Activated CD4-positive, alpha-beta T cell treated with anti-CD3 and anti-CD28 coated beads, Interleukin-2, amount 50 U/mL, for 24 hours (primary cell): ENCODE results near the gene ATE1.
"Not testable (repeated sequence)": the region's sequence is repeated elsewhere in the genome, so short reads cannot be mapped to it uniquely, and the experiment has no call there.

Experiments used
- DNase-seq, 2 donors: peaks; one replicate each; pipeline ENCODE4 v3.0.0-alpha.2; 2020; ENCODE audit warnings: low read depth in 1 of 2, low spot score in 1 of 2

Gene ATE1

DNA sequence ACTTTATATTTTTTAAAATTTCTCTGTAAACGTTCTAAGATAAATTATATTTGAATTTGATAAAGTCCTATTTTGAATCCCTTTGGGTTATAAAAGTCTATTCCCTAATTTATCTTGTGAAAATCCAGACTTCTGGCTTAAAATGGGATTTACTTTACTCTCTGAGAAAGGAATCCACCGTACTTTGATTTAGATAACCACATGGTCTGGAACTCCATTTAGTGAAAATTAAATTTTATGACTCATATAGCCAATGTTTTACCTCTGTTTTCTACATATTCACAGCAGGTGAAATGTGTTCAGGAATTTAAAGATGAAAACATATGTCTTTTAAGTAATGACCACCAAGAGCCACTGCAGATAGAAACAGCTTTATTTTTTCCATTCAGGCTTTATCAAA lies 187.8 kb downstream of the ATE1 start:
- no peak for DNase-seq

DNA sequence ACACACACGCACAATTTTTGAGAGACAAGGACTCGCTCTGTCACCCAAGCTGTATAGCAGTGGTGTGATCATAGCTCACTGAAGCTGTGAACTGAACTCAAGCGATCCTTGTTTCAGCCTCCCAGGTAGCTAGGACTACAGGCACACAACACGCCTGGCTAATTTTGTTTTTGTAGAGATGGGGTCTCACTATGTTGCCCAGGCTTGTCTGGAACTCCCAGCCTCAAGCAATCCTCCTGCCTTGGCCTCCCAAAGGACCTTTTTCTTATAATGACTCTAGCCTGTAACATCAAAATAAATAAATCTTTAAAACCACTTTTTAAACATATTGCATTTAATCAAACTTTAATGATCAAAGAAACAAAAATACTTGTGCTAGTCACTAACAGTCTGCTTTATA lies 188.7 kb downstream of the ATE1 start:
- DNase-seq = no peak

DNA sequence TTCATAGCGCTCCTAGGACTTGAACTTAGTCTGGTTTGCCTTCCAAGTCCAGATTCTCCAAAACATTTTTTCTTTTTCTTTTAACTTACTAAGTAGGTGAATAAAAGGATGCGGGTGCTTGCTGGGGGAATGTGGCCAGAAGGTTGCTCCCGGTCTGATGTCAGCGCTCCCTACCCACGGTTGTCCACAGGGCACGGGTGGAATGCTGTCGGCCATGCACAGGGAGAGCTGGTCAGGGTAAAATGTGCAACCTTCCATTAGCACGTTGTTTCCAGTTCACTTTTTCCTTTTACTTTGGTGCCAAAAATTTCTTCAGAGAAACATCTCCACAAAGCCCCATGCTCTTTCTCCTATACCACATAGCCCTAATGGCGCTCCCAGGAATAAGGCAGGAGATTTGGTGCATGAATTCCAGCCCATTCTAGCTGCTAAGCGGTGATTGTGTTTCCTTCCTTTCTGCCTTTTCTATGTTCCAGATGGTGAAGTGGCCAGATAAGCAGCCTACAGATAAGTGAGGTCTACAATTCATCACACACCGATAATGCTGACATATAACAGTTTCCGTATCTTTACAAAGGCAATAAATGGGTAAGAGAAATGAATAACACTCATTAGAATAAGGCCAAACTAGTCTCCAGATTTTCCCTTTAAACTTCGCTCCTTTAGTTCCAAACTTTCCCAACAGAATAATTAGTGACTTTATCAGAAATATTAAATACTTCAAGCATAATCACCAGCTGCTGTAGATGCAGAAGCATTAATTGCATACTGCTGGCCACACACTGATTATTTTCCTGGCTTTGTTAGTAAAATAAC lies 191.3 kb downstream of the ATE1 start:
- DNase-seq = no peak

DNA sequence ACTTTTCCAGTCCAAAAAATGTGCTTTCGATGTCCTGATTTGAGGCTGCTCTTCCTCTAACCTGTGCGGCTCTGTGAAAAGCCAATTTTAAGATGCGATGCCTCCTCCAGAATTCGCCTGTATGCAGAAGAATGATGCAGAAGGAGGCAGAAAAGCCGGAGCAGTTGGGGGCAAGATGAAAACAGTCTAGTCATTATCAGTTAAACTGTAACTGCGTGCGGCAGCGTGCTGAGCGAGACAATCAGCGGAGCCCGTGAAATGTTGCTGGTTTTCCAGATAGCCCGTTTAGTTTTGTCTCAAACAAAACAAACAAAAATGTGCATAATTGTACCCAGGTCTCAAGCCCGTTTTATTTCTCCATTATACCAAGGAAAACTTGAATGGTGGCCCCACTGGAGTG lies 192.6 kb downstream of the ATE1 start:
- DNase-seq = no peak

DNA sequence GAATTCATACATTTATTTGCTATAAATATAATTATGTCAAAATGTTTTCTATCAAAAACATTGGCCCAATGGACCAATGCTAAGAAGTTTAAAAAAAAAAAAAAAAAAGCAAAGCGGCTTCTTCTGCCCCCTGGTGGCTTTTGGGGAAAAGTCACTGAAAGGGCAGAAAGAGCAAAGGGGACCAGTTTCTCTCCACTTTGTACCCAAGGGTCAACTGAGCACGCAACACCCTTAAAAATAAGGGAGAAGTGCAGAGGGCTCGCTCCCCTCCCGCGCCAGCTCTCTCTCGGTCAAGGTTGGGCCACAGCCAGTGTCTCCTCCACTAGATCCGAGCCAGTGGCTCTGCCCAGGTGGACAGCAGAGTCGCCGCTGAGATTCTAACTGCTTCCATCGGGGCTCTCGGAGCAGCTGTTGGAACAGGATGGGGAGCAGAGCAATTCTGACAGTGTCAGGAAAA lies 193.2 kb downstream of the ATE1 start:
- DNase-seq = no peak

DNA sequence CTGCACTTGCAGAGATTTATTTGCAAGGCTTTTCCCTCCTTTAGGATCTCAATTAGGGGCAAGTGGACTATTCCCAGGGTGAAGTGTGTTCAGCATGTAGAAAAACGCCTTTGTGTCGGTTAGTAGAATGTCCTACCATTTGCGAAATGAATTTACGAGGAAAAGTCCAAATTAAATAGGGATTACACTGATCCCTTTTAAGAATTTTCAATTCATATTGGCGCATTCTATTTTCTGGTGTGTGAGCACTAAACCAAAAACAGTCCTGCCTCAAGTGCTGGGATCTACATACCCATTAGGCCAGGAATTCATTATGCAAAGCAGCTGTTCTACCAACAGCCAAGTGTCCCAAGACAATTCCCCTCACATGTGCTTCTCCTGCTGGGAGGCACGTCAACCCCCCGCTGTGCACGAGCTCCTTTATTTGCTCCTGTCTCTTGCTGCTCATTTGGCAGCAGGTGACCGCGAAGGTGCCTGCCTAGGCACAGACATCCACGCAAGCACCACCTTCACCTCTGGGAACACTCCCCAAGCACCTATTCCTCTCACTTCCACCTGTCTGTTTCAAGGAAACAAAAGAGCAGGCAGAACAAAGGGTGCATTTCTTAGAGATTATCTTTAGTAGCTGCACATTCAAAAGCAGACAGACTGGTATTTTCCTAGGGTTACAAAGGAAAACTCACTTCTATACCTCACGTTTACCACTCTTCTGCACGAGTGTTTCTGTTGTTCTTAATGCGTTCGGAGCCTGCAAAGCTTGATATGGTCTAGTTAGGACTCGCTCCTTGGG lies 195.0 kb downstream of the ATE1 start:
- DNase-seq = no peak

DNA sequence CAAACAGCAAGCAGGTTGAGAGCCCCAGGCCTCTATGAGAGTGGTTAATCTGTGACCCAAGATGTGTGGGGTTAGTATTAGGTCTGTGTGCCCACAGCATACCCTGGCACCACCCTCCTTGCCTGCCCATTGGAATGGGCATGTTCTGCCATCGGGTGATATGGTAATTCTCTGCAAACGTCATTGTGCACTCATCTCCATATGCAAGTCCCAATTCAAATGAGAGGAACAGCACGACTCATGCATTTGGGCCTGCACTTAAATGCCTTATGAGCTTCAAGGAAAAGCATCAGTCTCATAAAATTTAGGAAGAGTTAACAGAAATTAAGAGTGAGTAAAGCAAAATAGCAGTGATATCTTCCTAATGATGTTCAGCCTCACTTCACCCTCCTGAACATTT lies 195.7 kb downstream of the ATE1 start:
- DNase-seq = no peak

DNA sequence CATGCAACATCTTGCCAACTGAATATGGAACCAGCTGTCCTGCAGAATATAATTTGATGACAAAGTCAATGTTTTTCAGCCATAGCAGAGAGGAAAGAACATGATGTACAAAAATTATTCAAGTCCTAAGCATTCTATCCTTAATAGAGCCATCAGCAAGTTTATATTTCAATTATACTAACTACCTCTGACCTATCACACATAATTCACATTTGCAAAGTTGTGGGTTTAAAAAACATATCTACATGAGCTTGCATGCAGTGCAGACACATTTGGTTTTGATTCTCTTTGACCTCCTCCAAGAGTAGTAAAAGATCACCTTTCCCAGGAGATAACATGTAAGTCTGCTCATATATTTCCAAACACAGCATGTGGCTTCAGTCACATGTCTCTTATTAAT lies 203.5 kb downstream of the ATE1 start:
- DNase-seq = no peak

DNA sequence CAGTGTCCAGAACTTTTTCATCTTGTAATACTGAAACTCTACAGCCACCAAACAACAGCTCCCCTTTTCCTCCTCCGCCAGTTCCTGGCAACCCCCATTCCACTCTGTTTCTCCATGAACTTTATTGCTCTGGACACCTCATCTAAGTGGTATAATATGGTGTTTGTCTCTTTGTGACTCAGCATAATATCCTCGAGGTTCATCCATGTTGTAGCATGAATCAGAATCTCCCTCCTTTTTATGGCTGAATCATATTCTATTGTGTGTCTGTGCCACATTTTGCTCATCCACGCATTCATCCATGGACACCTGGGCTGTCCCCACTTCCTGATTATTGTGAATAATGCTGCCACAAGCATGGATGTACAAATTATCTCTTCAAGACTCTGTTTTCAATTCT lies 205.2 kb downstream of the ATE1 start:
- no peak for DNase-seq

DNA sequence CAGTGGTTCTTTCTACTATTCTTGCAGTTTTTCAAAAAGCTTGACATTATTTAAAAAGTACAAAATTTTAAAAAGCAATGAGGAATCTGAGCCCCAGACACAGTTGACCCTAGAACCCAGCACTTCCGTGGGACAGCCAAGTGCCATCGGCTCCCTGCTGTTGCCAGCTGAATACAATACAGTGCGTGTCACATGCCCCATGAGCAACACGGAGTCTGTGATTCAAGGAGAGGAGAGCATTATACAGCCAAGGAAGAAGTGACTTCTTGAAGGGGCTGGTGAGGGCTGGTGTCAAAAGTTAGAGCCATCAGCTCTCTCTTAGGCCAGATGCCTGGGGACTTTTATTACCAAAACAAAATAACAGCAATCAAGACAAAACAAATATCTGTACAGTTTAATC lies 206.6 kb downstream of the ATE1 start:
- DNase-seq = no peak

DNA sequence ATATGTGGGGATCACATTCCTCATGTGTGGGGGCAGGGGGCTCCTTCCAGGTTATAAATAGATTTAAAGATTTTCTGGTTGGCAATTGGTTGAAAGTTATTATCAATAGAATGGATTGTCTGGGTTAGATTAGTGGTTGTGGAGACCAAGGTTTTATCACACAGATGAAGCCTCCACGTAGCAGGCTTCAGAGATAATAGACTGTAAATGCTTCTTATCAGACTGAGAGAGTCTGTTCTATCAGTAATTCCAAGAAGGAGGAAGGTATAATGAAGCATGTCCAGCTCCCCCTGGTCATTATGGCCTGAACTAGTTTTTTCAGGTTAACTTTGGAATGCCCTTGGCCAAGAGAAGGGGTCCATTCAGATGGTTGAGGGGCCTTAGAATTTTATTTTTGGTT lies 211.9 kb downstream of the ATE1 start:
- DNase-seq = no peak

DNA sequence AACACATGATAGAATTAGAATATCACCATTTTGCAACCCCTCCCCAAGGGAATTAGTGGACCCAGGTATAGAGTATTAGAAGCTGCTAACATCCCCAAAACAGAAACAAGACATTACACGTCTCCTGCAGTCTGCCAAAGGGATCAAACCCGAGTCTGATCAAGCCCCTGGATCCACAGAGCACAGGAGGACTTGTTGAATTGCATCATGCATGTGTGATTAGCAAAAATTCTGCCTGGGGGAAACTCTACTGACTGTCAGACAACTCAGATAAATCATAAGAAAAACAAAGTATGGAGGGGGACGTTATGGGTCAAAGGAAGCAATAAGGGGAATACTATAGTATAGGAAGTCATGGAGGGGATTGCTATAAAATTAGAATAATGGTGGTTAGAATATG lies 212.8 kb downstream of the ATE1 start:
- no peak for DNase-seq

DNA sequence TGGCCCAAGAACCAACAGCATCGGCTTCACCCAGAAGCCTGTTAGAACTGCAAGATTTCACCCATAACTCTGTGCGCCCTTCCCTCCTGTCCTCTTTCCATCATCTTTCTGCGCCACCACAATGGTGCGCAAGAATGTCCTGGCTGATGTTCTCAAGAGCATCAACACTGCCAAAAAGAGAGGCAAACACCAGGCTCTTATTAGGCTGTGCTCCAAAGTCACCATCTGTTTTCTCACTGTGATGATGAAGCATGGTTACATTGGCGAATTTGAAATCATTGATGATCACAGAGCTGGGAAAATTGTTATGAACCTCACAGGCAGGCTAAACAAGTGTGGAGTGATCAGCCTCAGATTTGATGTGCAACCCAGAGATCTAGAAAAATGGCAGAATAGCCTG lies 214.3 kb downstream of the ATE1 start:
- no peak for DNase-seq

DNA sequence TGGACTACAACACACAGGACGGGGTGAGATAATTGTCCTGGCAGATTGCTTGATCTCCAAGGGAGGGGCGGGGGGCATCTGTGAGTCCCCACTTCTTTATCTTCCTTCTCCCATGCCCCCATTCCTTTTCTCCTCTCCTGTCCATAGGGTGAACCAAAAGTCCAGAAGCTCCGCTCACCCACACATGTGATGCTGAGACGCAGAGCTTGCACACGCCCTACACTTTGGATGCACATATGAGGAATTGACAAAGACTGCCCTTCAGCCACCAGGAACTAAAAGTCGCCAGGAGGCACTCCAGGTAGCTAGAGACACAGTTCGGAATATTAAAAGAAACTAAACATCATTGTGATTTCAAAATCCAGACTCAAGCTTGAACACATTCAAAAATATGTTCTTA lies 216.9 kb downstream of the ATE1 start:
- DNase-seq = no peak

DNA sequence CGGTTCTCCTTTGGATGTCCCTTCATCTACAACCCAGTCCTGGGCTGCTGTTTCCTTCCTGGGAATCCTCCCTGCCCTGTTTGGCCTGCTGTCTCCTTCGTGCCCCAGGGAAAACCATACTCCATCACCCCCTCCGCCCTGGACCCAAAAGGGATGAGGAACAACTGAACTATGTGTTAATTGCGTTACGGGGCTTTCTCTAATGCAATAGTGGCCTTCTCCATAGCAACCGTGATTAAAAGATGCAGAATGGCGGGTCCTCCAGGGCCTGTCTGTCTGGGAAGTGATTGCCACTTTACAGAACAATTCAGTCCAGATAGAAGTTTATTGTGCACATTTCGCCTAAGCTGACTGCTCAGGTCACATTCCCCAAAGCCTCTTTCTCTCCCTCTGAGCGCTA lies 217.6 kb downstream of the ATE1 start:
- DNase-seq = no peak

DNA sequence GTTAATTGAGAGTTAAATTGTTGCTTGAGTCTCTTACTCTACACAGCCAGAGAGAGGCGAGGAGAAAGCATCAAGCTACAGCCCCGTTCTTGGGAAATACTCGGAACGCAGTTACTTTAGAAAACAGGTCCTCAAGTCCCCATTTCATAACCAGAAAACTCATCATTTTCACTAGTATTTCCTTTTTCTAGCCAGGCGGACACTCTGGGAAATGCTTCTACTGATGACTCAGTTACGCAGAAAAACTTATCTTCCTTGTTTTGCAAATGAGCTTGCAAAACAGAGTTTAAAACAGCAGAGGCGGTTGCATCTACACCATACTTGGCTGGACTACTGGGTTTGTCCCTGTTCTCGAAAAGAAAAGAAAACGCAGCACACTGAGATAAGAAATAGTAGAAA lies 218.2 kb downstream of the ATE1 start:
- DNase-seq = no peak

DNA sequence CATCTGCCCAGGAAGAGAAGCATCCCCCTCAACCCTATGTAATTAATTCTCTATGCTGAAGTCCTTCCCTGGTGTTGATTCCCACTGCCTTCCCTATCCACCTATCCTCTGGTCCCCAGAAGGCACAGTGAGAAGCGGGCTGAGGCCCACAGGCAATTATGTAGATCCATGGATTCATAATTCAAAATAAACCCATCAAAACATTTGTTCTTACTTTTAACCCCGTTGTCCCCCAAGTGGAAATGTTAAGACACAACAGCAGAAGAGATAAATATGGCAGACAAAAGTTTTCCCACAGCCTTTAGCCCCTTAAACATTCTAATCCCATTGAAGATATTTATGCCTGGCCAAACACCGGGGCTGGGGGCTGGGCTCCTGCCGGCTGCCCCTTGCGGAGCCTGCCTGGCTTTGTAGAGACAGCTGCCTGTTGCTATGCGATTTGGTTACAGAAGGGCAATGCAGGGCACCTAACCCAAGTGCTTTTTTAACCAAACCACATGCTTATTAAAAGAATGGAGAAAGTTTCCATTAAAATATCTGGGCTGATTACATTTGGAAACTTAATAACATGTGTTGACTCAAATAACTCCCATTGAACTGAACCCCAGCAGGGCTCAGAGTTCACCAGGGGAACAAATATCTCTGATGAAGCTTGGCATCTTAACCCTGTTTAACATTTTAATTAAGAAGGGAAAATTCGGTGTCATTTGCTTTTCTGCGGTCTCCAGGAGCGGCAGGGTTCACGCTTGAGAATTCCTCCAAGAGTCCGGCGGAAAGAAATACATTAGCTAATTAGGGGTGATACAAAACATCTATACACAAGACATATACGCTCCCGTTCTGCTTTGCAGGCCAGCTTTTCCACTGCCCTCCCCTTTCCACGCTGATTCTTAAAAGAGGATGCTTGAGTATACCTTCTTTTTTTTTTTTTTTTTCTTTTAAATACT lies 218.8 kb downstream of the ATE1 start:
- DNase-seq = no peak

DNA sequence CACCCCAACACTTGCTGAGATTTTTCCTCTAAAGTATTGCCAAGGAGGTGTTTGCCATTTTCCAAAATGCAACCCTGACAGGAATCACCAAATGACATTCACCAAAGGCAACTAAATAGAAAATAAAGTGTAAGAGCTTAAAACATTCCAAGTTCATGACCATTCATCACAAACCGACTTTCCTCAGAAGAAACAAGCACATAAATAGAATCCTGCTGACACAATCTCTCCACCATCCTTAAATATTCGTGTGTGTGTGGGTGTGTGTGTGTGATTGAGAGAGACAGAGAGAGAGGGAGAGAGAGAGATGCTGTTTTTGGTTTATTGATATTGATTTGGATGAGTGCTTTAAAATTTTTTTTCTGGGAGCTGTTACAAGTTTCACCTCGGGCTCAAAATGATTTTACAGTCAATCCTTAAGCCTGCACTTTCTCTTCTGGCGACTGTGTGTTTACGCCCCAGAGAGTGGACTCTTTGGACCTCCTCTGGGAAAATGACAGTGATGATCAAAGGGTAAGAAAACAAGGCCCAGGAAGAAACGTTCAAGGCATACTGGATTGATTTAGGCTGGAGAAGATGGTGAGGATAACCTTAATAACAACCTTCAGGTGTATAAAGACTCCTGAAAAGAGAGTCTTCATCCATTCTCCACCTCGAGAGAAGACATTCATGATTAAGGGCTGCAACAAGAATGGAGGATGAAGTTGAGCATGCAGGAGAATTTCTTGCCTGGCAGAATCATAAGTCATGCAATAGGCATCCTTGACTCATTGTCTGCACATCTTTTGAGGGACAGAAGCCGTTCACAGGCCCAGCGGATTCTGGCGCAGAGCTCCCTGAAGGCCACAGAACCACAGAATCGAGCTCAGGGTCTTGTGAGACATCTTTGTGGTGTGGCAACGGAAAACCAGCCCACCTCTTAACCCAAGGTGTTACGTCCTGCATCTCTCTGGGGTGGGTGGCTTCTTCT lies 225.2 kb downstream of the ATE1 start:
- DNase-seq = no peak

DNA sequence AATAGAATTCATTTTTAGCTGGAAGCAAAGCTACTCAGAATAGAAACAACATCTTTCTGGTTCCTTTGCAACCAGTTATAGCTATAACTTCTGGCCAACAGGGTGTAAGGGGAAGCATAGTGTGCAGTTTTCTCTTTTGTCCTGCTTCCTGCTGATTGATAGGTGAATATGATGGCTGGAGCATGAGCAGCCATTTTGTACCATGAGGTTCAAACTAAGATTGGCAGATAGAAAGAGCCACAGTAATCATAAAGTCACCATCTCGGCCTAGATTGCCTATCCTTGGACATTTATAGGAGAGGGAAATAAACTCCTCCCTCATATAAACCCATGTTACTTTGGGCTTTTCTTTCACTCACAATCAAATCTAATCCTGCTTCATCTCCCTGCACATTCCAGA lies 227.4 kb downstream of the ATE1 start:
- DNase-seq = no peak

DNA sequence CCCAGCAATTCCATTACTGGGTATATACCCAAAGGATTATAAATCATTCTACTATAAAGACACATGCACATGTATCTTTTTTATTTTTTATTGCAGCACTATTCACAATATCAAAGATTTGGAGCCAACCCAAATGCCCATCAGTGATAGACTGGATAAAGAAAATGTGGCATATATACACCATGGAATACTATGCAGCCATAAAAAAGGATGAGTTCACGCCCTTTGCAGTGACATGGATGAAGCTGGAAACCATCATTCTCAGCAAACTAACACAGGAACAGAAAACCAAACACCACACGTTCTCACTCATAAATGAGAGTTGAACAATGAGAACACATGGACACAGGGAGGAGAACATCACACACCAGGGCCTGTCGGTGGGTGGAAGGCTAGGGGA lies 228.1 kb downstream of the ATE1 start:
- not testable (repeated sequence) for DNase-seq
